GM12878 (cell line): ENCODE data around the gene CHST8. TPM values are rescaled to one million over a fixed set of nuclear protein-coding genes. Genes with fewer than 3 reads are reported as not detected.

Experiments used
- ATAC-seq: fragments of 200-7000 bp; cut with Tn5 transposase; 3 replicates; pipeline ENCODE4 v1.9.1; 2020; ENCODE audit warnings: mild to moderate bottlenecking, moderate library complexity
- BruUV-seq: library from RNA; stranded (reverse); fragments of 400-500 nt; replicated peaks from 2 replicates; lab custom pipeline; 2021; lab: Mats Ljungman, UMichigan
- CTCF ChIA-PET: fragments of 300-600 bp; sonication (Branson Sonifier 250); formaldehyde crosslinking; extraction: SDS; loops from one replicate; lab custom pipeline; 2021; ENCODE audit warnings: inconsistent platforms; lab: Yijun Ruan, JAX
- POLR2A ChIA-PET: fragments of 350-600 bp; formaldehyde crosslinking; extraction: SDS; loops from one replicate; lab custom pipeline; 2021; ENCODE audit warnings: inconsistent platforms; lab: Charles Lee
- RAD21 ChIA-PET: fragments of 300-600 bp; sonication (Branson Sonifier 250); formaldehyde crosslinking; loops from one replicate; lab custom pipeline; 2023; ENCODE audit warnings: antibody characterized with exemption; ENCODE audit not compliant: unreplicated experiment; lab: Charles Lee
- SMC1A ChIA-PET: fragments of 300-600 bp; sonication (Branson Sonifier 250); formaldehyde crosslinking; loops from one replicate; lab custom pipeline; 2023; ENCODE audit not compliant: unreplicated experiment, uncharacterized antibody; lab: Charles Lee
- DNase-seq: peaks from one replicate; pipeline ENCODE4 v3.0.0-alpha.2; 2011; ENCODE audit warnings: low read depth, low spot score
- FAIRE-seq: peaks from 3 replicates; lab custom pipeline; 2011; peaks lifted over from hg19 to GRCh38; lab: Jason Lieb, UNC
- H2AFZ ChIP-seq: 2 replicates; pipeline ENCODE4 v1.6.0; 2011; ENCODE audit warnings: low read depth, low read length, control low read depth; ENCODE audit not compliant: control insufficient read depth
- H3K27ac ChIP-seq: 2 replicates; pipeline ENCODE4 v1.5.1; 2011; ENCODE audit warnings: control low read depth; ENCODE audit not compliant: control insufficient read depth, insufficient read depth
- H3K27me3 ChIP-seq, 2 experiments: replicated peaks in 1 of 2; 2 replicates each; pipeline versions ENCODE4 v1.6.0 to v1.6.1; 2011; ENCODE audit warnings: low read length in 1 of 2; ENCODE audit not compliant: control insufficient read depth in 2 of 2, insufficient read depth in 2 of 2
- H3K36me3 ChIP-seq, 2 experiments: 2 replicates each; pipeline ENCODE4 v1.5.1; 2011; ENCODE audit warnings: low read length in 1 of 2; ENCODE audit not compliant: control insufficient read depth in 2 of 2, insufficient read depth in 2 of 2
- H3K4me1 ChIP-seq: 2 replicates; pipeline ENCODE4 v1.6.1; 2011; ENCODE audit warnings: mild to moderate bottlenecking, low read length, moderate library complexity, mixed read lengths; ENCODE audit not compliant: control insufficient read depth, insufficient read depth
- H3K4me2 ChIP-seq: 2 replicates; pipeline ENCODE4 v1.6.0; 2011; ENCODE audit warnings: control low read depth; ENCODE audit not compliant: control insufficient read depth, insufficient read depth
- H3K4me3 ChIP-seq: fragments of 200-600 bp; sonication (generic); 2 replicates; pipeline ENCODE4 v1.5.1; 2016
- H3K79me2 ChIP-seq: 2 replicates; pipeline ENCODE4 v1.6.0; 2011; ENCODE audit warnings: low read length; ENCODE audit not compliant: control insufficient read depth, insufficient read depth
- H3K9ac ChIP-seq: 2 replicates; pipeline ENCODE4 v1.8.0; 2011; ENCODE audit warnings: low read length, control low read depth, mixed read lengths; ENCODE audit not compliant: control insufficient read depth, insufficient read depth
- H3K9me3 ChIP-seq: replicated peaks from 3 replicates; pipeline ENCODE4 v1.5.1; 2011; ENCODE audit warnings: mild to moderate bottlenecking, low read length; ENCODE audit not compliant: control insufficient read depth, insufficient read depth
- H4K20me1 ChIP-seq: 2 replicates; pipeline ENCODE4 v1.6.0; 2011; ENCODE audit not compliant: control insufficient read depth, insufficient read depth
- HSF1 ChIP-seq: fragments of 150-350 bp; IDR thresholded peaks from 2 replicates; pipeline ENCODE4 v1.6.1; 2014; ENCODE audit warnings: mild to moderate bottlenecking, low read depth, low read length
- LARP7 ChIP-seq: fragments of 450-650 bp; IDR thresholded peaks from 2 replicates; pipeline ENCODE4 v1.6.1; 2017; ENCODE audit warnings: mild to moderate bottlenecking
- MXI1 ChIP-seq: fragments of 150-350 bp; IDR thresholded peaks from 2 replicates; pipeline ENCODE4 v1.6.1; 2011; ENCODE audit warnings: low read depth, mild to moderate bottlenecking, inconsistent platforms, low read length, improper control_type of control experiment
- NFYB ChIP-seq: IDR thresholded peaks from 2 replicates; pipeline ENCODE4 v1.6.1; 2011; ENCODE audit warnings: low read depth, mild to moderate bottlenecking, low read length, improper control_type of control experiment, moderate library complexity; ENCODE audit not compliant: insufficient read depth
- POLR2AphosphoS5 ChIP-seq: IDR thresholded peaks from 2 replicates; pipeline ENCODE4 v1.6.1; 2011; ENCODE audit warnings: mild to moderate bottlenecking, low read length, inconsistent platforms
- RAD21 ChIP-seq: IDR thresholded peaks from 2 replicates; pipeline ENCODE4 v1.6.1; 2011; ENCODE audit warnings: mild to moderate bottlenecking, low read depth, low read length, moderate library complexity; ENCODE audit not compliant: insufficient read depth
- SKIL ChIP-seq: fragments of 450-650 bp; IDR thresholded peaks from 2 replicates; pipeline ENCODE4 v1.6.1; 2017; ENCODE audit warnings: mild to moderate bottlenecking, low read depth, inconsistent platforms; ENCODE audit not compliant: poor library complexity, severe bottlenecking
- TCF3 ChIP-seq: IDR thresholded peaks from 2 replicates; pipeline ENCODE4 v1.6.1; 2012; ENCODE audit warnings: low read depth, mild to moderate bottlenecking, low read length, borderline replicate concordance; ENCODE audit not compliant: insufficient read depth
- ZBTB33 ChIP-seq: fragments of 450-650 bp; IDR thresholded peaks from 2 replicates; pipeline ENCODE4 v1.6.1; 2017; ENCODE audit warnings: mild to moderate bottlenecking
- ZBTB4 ChIP-seq: fragments of 450-650 bp; formaldehyde crosslinking; IDR thresholded peaks from 2 replicates; pipeline ENCODE4 v1.4.0; 2022; ENCODE audit warnings: mild to moderate bottlenecking, moderate library complexity
- ZNF24 ChIP-seq: fragments of 450-650 bp; IDR thresholded peaks from 2 replicates; pipeline ENCODE4 v1.6.1; 2017; ENCODE audit warnings: antibody characterized with exemption, mild to moderate bottlenecking
- ZSCAN29 ChIP-seq: fragments of 450-650 bp; IDR thresholded peaks from 2 replicates; pipeline ENCODE4 v1.6.1; 2017; ENCODE audit warnings: mild to moderate bottlenecking, moderate library complexity
- WGBS: methylation state at CpG from one replicate; pipeline ENCODE4 v1.1.6; 2016; ENCODE audit warnings: low lambda C conversion rate; ENCODE audit not compliant: insufficient replicate concordance, insufficient coverage; ENCODE audit errors: missing lambda C conversion rate; 5-methylcytosine and 5-hydroxymethylcytosine counted together
- in situ Hi-C: fragments of 300-500 bp; cut with MboI; formaldehyde crosslinking; loops from 9 replicates; pipeline ENCODE4 v1.14.3; 2018; ENCODE audit warnings: mixed read lengths
- intact Hi-C: fragments of 100-400 bp; cut with micrococcal nuclease; formaldehyde crosslinking; loops from one replicate; pipeline ENCODE4 v1.14.2; 2022; ENCODE audit not compliant: unreplicated experiment
- polyA plus RNA-seq, 11 experiments: library from polyadenylated mRNA; depleted of rRNA in 4 of 11; unstranded in 6 of 11; stranded (reverse) in 5 of 11; fragments of >200 nt; fragmentation: Nextera tagmentation in 4 of 11; fragmentation: Illumina TruSeq in 1 of 11; extraction: Ambion mirVana in 4 of 11; extraction: Trizol in 1 of 11; gene quantifications; 1 replicate in 1 of 11; 2 replicates in 10 of 11; pipeline versions ENCODE4 v1.2.1 to v1.2.3, GENCODE V29; 2011 to 2016; ENCODE audit warnings: inconsistent platforms in 2 of 11, missing spikeins in 2 of 11, low read depth in 1 of 11
- total RNA-seq, 4 experiments: library from RNA; depleted of rRNA in 3 of 4; stranded (reverse); fragments of >200 nt in 3 of 4; fragmentation: Illumina TruSeq in 1 of 4; extraction: Trizol in 1 of 4; gene quantifications; 2 replicates each; pipeline versions ENCODE4 v1.2.1 to v1.2.3, GENCODE V29; 2013 to 2021

The CHST8 gene
- total and polyA plus RNA-seq, 10 of the 15 experiments (the other 5 are each of a cell fraction or from before 2014, with no cell fraction given), result 0.06 TPM; not detected in 9

GRCh38 chr19:33775731-33776487 lies 154.2 kb downstream of the CHST8 start (continued):
- TF ChIP-seq POLR2AphosphoS5 (no peak), NFYB (no peak)

- H4K20me1 ChIP-seq, result no peaks in the 10 kb centered on the region
- H3K9ac ChIP-seq, result no peak overlapping the region
- no peak for FAIRE-seq
- H3K4me2 ChIP-seq, result no peak overlapping the region
- ChIA-PET SMC1A (interaction anchor here (1.2 kb wide), 1 partner anchor 366 kb away, joined by 4 read pairs; no protein-coding TSS in a partner anchor), RAD21 (interaction anchor here (0.5 to 1.2 kb wide), 5 partner anchors 230 to 368 kb away, joined by 3 to 8 read pairs (median 5); no protein-coding TSS in a partner anchor), CTCF (interaction anchor here (0.6 to 3.2 kb wide), 22 partner anchors 8 to 935 kb away, joined by 3 to 23 read pairs (median 3); no protein-coding TSS in a partner anchor), POLR2A (no interaction called here)
- H3K9me3 ChIP-seq, result no peaks in the 10 kb centered on the region
- H3K36me3 ChIP-seq, result no peaks in the 10 kb centered on the region
- no peaks in the 10 kb centered on the region for H3K79me2 ChIP-seq
- WGBS, result 24% methylated on average over 8 of the region's 9 CpGs
- H2AFZ ChIP-seq, result no peak overlapping the region
- in situ Hi-C loops (loop anchor here (25.0 kb wide), 1 partner anchor 935 kb away; no protein-coding TSS in a partner anchor), intact Hi-C loops (loop anchor here (5.0 kb wide), 1 partner anchor 220 kb away; no protein-coding TSS in a partner anchor)
- H3K27ac ChIP-seq, result no peak overlapping the region
- H3K4me1 ChIP-seq, result no peaks in the 10 kb centered on the region
- no peak for DNase-seq
- no peak overlapping the region for H3K4me3 ChIP-seq
- no TSS peak for BruUV-seq
- peaks cover 0 to 3% of the 10 kb centered on the region in 2 experiments; a peak in 2 of 4 replicates for H3K27me3 ChIP-seq
- ATAC-seq, result no peak
- TF ChIP-seq MXI1 (no peak), ZBTB33 (no peak), RAD21 (no peak), TCF3 (no peak), SKIL (no peak), ZBTB4 (CRISPR knock-in tag) (no peak), ZSCAN29 (no peak), HSF1 (no peak), ZNF24 (no peak), LARP7 (no peak)
These were observed 155.6 kb downstream of the CHST8 start for GRCh38 chr19:33777351-33777750.
